HepG2 (cell line): ENCODE results near the gene SCUBE1. TPM values are rescaled to one million over a fixed set of nuclear protein-coding genes. Genes with fewer than 3 reads are reported as not detected.

ENCODE experiments used
- ATAC-seq: fragments of 200-7000 bp; cut with Tn5 transposase; 3 replicates; pipeline ENCODE4 v1.9.1; 2020; ENCODE audit warnings: mild to moderate bottlenecking, moderate library complexity
- BruUV-seq: library from RNA; stranded (reverse); fragments of 400-500 nt; replicated peaks from 2 replicates; lab custom pipeline; 2021; lab: Mats Ljungman, UMichigan
- CTCF ChIA-PET: fragments of 300-600 bp; formaldehyde crosslinking; extraction: SDS; loops from one replicate; lab custom pipeline; 2021; ENCODE audit warnings: low total read pairs, inconsistent platforms, low intra/inter-chr PET ratio; lab: Yijun Ruan, JAX
- POLR2A ChIA-PET: fragments of 350-600 bp; sonication (Branson Sonifier 250); formaldehyde crosslinking; loops from one replicate; lab custom pipeline; 2020; ENCODE audit warnings: antibody characterized with exemption, inconsistent platforms; lab: Yijun Ruan, JAX
- DNase-seq: peaks from one replicate; pipeline ENCODE4 v3.0.0-alpha.2; 2015; ENCODE audit warnings: low spot score
- FAIRE-seq: peaks from 3 replicates; lab custom pipeline; 2011; peaks lifted over from hg19 to GRCh38; lab: Jason Lieb, UNC
- H2AFZ ChIP-seq: one replicate; pipeline ENCODE4 v1.6.1; 2011; ENCODE audit warnings: low read length, inconsistent platforms
- H3K27ac ChIP-seq: fragments of 300-600 bp; 3 replicates; pipeline ENCODE4 v1.8.0; 2011; ENCODE audit warnings: mixed run types, mild to moderate bottlenecking, mixed read lengths, low read length, inconsistent platforms; ENCODE audit not compliant: insufficient read depth; ENCODE audit errors: extremely low read length
- H3K27me3 ChIP-seq, 2 experiments: fragments of 200-600 bp in 1 of 2; 2 replicates in 1 of 2; 3 replicates in 1 of 2; pipeline versions ENCODE4 v1.6.0 to v1.8.0; 2011; ENCODE audit warnings: low read length in 2 of 2, mild to moderate bottlenecking in 2 of 2, moderate library complexity in 2 of 2, inconsistent platforms in 1 of 2; ENCODE audit not compliant: insufficient read depth in 2 of 2, control insufficient read depth in 1 of 2
- H3K36me3 ChIP-seq, 2 experiments: fragments of 200-600 bp in 1 of 2; replicated peaks in 1 of 2; 2 replicates in 1 of 2; 3 replicates in 1 of 2; pipeline versions ENCODE4 v1.5.1 to v1.8.0; 2011; ENCODE audit warnings: low read length in 2 of 2, inconsistent platforms in 1 of 2; ENCODE audit not compliant: insufficient read depth in 2 of 2, control insufficient read depth in 1 of 2
- H3K4me1 ChIP-seq: 2 replicates; pipeline ENCODE4 v1.5.1; 2012; ENCODE audit warnings: low read length, inconsistent platforms; ENCODE audit not compliant: insufficient read depth
- H3K4me2 ChIP-seq: 2 replicates; pipeline ENCODE4 v1.6.0; 2011; ENCODE audit warnings: low read depth, low read length, inconsistent platforms
- H3K4me3 ChIP-seq, 3 experiments: fragments of 200-600 bp in 1 of 3; sonication (generic), shearing (Covaris generic) in 1 of 3; replicated peaks in 1 of 3; 2 replicates each; pipeline ENCODE4 v1.5.1; 2011 to 2016; ENCODE audit warnings: low read length in 3 of 3, inconsistent platforms in 2 of 3, low read depth in 2 of 3, mild to moderate bottlenecking in 2 of 3, control low read depth in 1 of 3, mixed read lengths in 1 of 3; ENCODE audit not compliant: insufficient read depth in 1 of 3
- H3K79me2 ChIP-seq: one replicate; pipeline ENCODE4 v1.6.1; 2011; ENCODE audit warnings: low read length, inconsistent platforms; ENCODE audit not compliant: insufficient read depth
- H3K9ac ChIP-seq: 2 replicates; pipeline ENCODE4 v1.6.0; 2011; ENCODE audit warnings: mild to moderate bottlenecking, low read depth, low read length, inconsistent platforms; ENCODE audit not compliant: insufficient read depth
- H3K9me3 ChIP-seq: 2 replicates; pipeline ENCODE4 v1.5.1; 2012; ENCODE audit warnings: mild to moderate bottlenecking, low read length
- H4K20me1 ChIP-seq: 2 replicates; pipeline ENCODE4 v1.6.0; 2011; ENCODE audit warnings: inconsistent platforms, mild to moderate bottlenecking, low read length, moderate library complexity; ENCODE audit not compliant: insufficient read depth
- CCAR2 ChIP-seq: fragments of 200-400 bp; formaldehyde crosslinking; optimal IDR thresholded peaks from 2 replicates; pipeline ENCODE3; 2018; ENCODE audit warnings: low read depth, mild to moderate bottlenecking, low read length, moderate library complexity
- FOXA1 ChIP-seq, 2 experiments: fragments of 450-650 bp in 1 of 2; sonication (generic) in 1 of 2; formaldehyde crosslinking in 1 of 2; IDR thresholded peaks; 2 replicates each; pipeline versions ENCODE4 v1.4.0 to v1.6.1; 2016 to 2020; ENCODE audit warnings: missing genetic modification reagents in 1 of 2
- IKZF1 ChIP-seq: fragments of 450-650 bp; IDR thresholded peaks from 2 replicates; pipeline ENCODE4 v1.7.1; 2016
- KLF15 ChIP-seq: sonication (generic); formaldehyde crosslinking; IDR thresholded peaks from 2 replicates; pipeline ENCODE4 v1.8.1; 2023; ENCODE audit warnings: borderline replicate concordance, mild to moderate bottlenecking, inconsistent platforms, missing genetic modification reagents, mixed read lengths
- POLR2G ChIP-seq: fragments of 200-400 bp; formaldehyde crosslinking; IDR thresholded peaks from 2 replicates; pipeline ENCODE4 v1.6.1; 2018; ENCODE audit warnings: mild to moderate bottlenecking, low read depth, low read length, moderate library complexity
- ZFY ChIP-seq: sonication (generic); formaldehyde crosslinking; IDR thresholded peaks from 2 replicates; pipeline ENCODE4 v1.4.0; 2020; ENCODE audit warnings: missing genetic modification reagents
- ZNF10 ChIP-seq: sonication (generic); formaldehyde crosslinking; IDR thresholded peaks from 2 replicates; pipeline ENCODE4 v1.4.0; 2020; ENCODE audit warnings: mild to moderate bottlenecking, low read depth, missing genetic modification reagents, borderline replicate concordance
- ZNF557 ChIP-seq: sonication (generic); formaldehyde crosslinking; IDR thresholded peaks from 2 replicates; pipeline ENCODE4 v1.4.0; 2020; ENCODE audit warnings: missing genetic modification reagents
- ZNF792 ChIP-seq: IDR thresholded peaks from 2 replicates; pipeline ENCODE4 v1.6.1; 2016
- ZNF841 ChIP-seq: sonication (generic); formaldehyde crosslinking; IDR thresholded peaks from 2 replicates; pipeline ENCODE4 v1.8.1; 2023; ENCODE audit warnings: missing genetic modification reagents, borderline replicate concordance
- WGBS: methylation state at CpG from one replicate; pipeline ENCODE4 v1.1.6; 2017; ENCODE audit warnings: low lambda C conversion rate; 5-methylcytosine and 5-hydroxymethylcytosine counted together
- in situ Hi-C: cut with HindIII; loops from 2 replicates; pipeline ENCODE4 v1.10.0; 2017; ENCODE audit warnings: low pct_unique_long_range_greater_than_20kb; ENCODE audit not compliant: extremely low pct_ligation_motif_present
- intact Hi-C: fragments of 100-400 bp; cut with micrococcal nuclease; formaldehyde crosslinking; loops from one replicate; pipeline ENCODE4 v1.10.0; 2022; ENCODE audit not compliant: unreplicated experiment
- polyA plus RNA-seq, 8 experiments: library from polyadenylated mRNA; depleted of rRNA in 3 of 8; stranded (reverse) in 7 of 8; unstranded in 1 of 8; fragments of >200 nt; fragmentation: Illumina TruSeq in 4 of 8; extraction: Trizol in 4 of 8; gene quantifications; 2 replicates each; pipeline versions ENCODE4 v1.2.1 to v1.2.3, GENCODE V29; 2011 to 2016; ENCODE audit warnings: low read depth in 4 of 8, missing spikeins in 1 of 8, mixed read lengths in 1 of 8; ENCODE audit not compliant: insufficient read depth in 1 of 8
- total RNA-seq, 5 experiments: library from RNA; depleted of rRNA; stranded (reverse); fragments of >200 nt; fragmentation: Illumina TruSeq; extraction: Trizol; gene quantifications; 2 replicates each; pipeline ENCODE4 v1.2.3, GENCODE V29; 2016; ENCODE audit warnings: low read depth in 1 of 5
- TF ChIP-seq, protein P1 (sequence below): sonication (generic); formaldehyde crosslinking; IDR thresholded peaks from 2 replicates; pipeline ENCODE4 v1.5.0; 2020; ENCODE audit warnings: missing genetic modification reagents, mild to moderate bottlenecking, borderline replicate concordance
- TF ChIP-seq, protein P2 (sequence below): sonication (generic); formaldehyde crosslinking; IDR thresholded peaks from 2 replicates; pipeline ENCODE4 v1.5.0; 2020; ENCODE audit warnings: mild to moderate bottlenecking, missing genetic modification reagents
- TF ChIP-seq, protein P3 (sequence below): IDR thresholded peaks from 2 replicates; pipeline ENCODE4 v1.6.1; 2018; ENCODE audit warnings: missing genetic modification reagents

Gene SCUBE1
- total and polyA plus RNA-seq, 2 of the 13 experiments (the other 11 are each of a cell fraction or from before 2014, with no cell fraction given) = under 0.01 to 0.05 TPM

DNA sequence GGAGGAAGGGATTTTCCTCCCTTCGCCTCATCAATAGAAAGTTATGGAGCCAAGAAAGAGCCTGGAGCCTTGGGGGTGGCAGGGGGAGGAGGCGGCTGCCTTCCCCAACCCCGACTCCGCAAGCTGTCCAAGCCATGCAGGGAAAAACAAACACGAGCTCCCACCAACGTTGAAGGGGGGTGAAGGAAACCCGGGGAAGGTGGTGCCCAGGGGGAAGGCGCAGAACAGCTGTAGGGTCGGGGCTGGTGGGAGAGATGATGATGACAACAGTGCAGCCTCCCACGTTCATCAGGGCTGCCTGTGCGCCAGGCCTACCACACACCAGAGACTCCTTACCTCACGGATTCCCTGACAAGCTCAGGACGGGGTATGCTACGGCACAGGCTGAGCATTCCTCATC, 73.5 kb downstream of the SCUBE1 start:
- FAIRE-seq (no peak), DNase-seq (no peak), ATAC-seq (no peak)
- TF ChIP-seq, protein P1, sequence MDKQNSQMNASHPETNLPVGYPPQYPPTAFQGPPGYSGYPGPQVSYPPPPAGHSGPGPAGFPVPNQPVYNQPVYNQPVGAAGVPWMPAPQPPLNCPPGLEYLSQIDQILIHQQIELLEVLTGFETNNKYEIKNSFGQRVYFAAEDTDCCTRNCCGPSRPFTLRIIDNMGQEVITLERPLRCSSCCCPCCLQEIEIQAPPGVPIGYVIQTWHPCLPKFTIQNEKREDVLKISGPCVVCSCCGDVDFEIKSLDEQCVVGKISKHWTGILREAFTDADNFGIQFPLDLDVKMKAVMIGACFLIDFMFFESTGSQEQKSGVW = no peak
- TF ChIP-seq ZNF10 (CRISPR knock-in tag) (no peak), ZNF841 (no peak), ZNF557 (no peak)
- no peak overlapping the region for H3K27ac ChIP-seq
- BruUV-seq = no TSS peak
- intact Hi-C loops = loop anchor here (1.0 kb wide), 1 partner anchor 38 kb away; no protein-coding TSS in a partner anchor
- ChIA-PET POLR2A (no interaction called here), CTCF (interaction anchor here (1.6 to 2.0 kb wide), 2 partner anchors 39 to 119 kb away, joined by 4 to 11 read pairs; no protein-coding TSS in a partner anchor)
- H3K9me3 ChIP-seq = no peaks in the 10 kb centered on the region
- no peak overlapping the region for H2AFZ ChIP-seq
- no peaks in the 10 kb centered on the region for H3K79me2 ChIP-seq
- H3K4me1 ChIP-seq = peaks cover 11% of the 10 kb centered on the region
- H3K9ac ChIP-seq = no peak overlapping the region
- peaks cover 10 to 59% of the 10 kb centered on the region in 2 experiments for H3K27me3 ChIP-seq
- no peak overlapping the region for H3K4me2 ChIP-seq
- in situ Hi-C loops = loop anchor here (5.0 kb wide), 2 partner anchors 37 to 78 kb away; no protein-coding TSS in a partner anchor
- no peak overlapping the region for H3K4me3 ChIP-seq
- no peaks in the 10 kb centered on the region for H4K20me1 ChIP-seq
- H3K36me3 ChIP-seq = no peaks in the 10 kb centered on the region
- WGBS = 68% methylated on average over 14 of the region's 14 CpGs

DNA sequence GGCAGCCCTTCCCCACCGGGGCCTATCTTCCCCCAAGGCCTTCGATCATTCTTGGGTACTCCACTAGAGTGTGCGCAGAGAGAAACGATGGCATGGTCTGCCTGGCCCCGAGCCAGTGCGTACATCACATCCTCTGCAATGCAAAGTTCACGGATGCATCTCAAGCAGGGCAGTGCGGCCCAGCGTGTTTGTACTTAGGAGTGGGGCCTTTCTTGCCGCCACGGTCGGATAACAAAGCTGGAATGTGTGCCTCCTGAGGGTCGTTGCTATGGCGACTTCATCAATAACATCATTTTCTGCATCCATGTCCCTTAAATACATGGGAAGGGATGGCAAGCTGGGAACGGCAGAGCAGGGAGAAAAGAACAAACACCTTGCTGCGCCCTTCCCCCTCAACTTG, 73.9 kb downstream of the SCUBE1 start:
- peaks cover 10 to 61% of the 10 kb centered on the region in 2 experiments for H3K27me3 ChIP-seq
- no peak for DNase-seq
- H3K79me2 ChIP-seq = no peaks in the 10 kb centered on the region
- no peak for ATAC-seq
- no peak overlapping the region for H3K27ac ChIP-seq
- ChIA-PET CTCF (interaction anchor here (1.6 to 2.0 kb wide), 2 partner anchors 38 to 120 kb away, joined by 4 to 11 read pairs; no protein-coding TSS in a partner anchor), POLR2A (no interaction called here)
- no peak overlapping the region for H3K9ac ChIP-seq
- in situ Hi-C loops = no loop called here
- H3K4me2 ChIP-seq = no peak overlapping the region
- no TSS peak for BruUV-seq
- no peaks in the 10 kb centered on the region for H4K20me1 ChIP-seq
- peaks cover 15% of the 10 kb centered on the region for H3K4me1 ChIP-seq
- H3K4me3 ChIP-seq = no peak overlapping the region
- intact Hi-C loops = no loop called here
- H2AFZ ChIP-seq = no peak overlapping the region
- H3K36me3 ChIP-seq = no peaks in the 10 kb centered on the region
- TF ChIP-seq POLR2G (no peak), KLF15 (CRISPR knock-in tag) (no peak), ZFY (CRISPR knock-in tag) (no peak), CCAR2 (no peak), IKZF1 (no peak), FOXA1 (IDR thresholded peaks at IDR 0.05) (no peak), FOXA1 (CRISPR knock-in tag; IDR thresholded peaks at IDR 0.05) (no peak), ZNF792 (no peak)
- TF ChIP-seq, protein P2, sequence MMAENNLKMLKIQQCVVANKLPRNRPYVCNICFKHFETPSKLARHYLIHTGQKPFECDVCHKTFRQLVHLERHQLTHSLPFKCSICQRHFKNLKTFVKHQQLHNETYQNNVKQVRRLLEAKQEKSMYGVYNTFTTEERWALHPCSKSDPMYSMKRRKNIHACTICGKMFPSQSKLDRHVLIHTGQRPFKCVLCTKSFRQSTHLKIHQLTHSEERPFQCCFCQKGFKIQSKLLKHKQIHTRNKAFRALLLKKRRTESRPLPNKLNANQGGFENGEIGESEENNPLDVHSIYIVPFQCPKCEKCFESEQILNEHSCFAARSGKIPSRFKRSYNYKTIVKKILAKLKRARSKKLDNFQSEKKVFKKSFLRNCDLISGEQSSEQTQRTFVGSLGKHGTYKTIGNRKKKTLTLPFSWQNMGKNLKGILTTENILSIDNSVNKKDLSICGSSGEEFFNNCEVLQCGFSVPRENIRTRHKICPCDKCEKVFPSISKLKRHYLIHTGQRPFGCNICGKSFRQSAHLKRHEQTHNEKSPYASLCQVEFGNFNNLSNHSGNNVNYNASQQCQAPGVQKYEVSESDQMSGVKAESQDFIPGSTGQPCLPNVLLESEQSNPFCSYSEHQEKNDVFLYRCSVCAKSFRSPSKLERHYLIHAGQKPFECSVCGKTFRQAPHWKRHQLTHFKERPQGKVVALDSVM (CRISPR knock-in tag) = no peak
- TF ChIP-seq, protein P3, sequence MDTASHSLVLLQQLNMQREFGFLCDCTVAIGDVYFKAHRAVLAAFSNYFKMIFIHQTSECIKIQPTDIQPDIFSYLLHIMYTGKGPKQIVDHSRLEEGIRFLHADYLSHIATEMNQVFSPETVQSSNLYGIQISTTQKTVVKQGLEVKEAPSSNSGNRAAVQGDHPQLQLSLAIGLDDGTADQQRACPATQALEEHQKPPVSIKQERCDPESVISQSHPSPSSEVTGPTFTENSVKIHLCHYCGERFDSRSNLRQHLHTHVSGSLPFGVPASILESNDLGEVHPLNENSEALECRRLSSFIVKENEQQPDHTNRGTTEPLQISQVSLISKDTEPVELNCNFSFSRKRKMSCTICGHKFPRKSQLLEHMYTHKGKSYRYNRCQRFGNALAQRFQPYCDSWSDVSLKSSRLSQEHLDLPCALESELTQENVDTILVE (CRISPR knock-in tag) = no peak
- H3K9me3 ChIP-seq = no peaks in the 10 kb centered on the region
- 18% methylated on average over 15 of the region's 16 CpGs for whole genome bisulfite sequencing
- FAIRE-seq = no peak
